Measurements from ENCODE around the gene TNFRSF12A. TPM values are rescaled to one million over a fixed set of nuclear protein-coding genes. Genes with fewer than 3 reads are reported as not detected.

TNFRSF12A gene
- total and polyA plus RNA-seq, 2 of the 13 experiments (the other 11 are each of a cell fraction or from before 2014, with no cell fraction given) = 61.9 to 66.0 TPM

- TF ChIP-seq CEBPZ (IDR thresholded peaks at IDR 0.05; ENCODE audit: low read length) = no peak
- no peak for TF ChIP-seq HDAC6 (IDR thresholded peaks at IDR 0.05; ENCODE audit: low read depth, low read length)
- no peak for TF ChIP-seq MIXL1 (CRISPR knock-in tag; IDR thresholded peaks at IDR 0.05)
- TF ChIP-seq ETV5 (CRISPR knock-in tag; IDR thresholded peaks at IDR 0.05; ENCODE audit: borderline replicate concordance) = 0 out of 2 replicates have a peak, but pooled peaks have one; percentile 24
- TF ChIP-seq ATF7-NPFF (CRISPR knock-in tag; IDR thresholded peaks at IDR 0.05; ENCODE audit: low read depth) = no peak
- TF ChIP-seq REPIN1 (CRISPR knock-in tag; IDR thresholded peaks at IDR 0.05; ENCODE audit: borderline replicate concordance, low read depth) = peak; percentile 71
- no peak for TF ChIP-seq HNRNPK (IDR thresholded peaks at IDR 0.05; ENCODE audit: low read depth, low read length, poor library complexity, severe bottlenecking)
- no peak for TF ChIP-seq ZSCAN12 (CRISPR knock-in tag; IDR thresholded peaks at IDR 0.05)
- TF ChIP-seq, protein P1, sequence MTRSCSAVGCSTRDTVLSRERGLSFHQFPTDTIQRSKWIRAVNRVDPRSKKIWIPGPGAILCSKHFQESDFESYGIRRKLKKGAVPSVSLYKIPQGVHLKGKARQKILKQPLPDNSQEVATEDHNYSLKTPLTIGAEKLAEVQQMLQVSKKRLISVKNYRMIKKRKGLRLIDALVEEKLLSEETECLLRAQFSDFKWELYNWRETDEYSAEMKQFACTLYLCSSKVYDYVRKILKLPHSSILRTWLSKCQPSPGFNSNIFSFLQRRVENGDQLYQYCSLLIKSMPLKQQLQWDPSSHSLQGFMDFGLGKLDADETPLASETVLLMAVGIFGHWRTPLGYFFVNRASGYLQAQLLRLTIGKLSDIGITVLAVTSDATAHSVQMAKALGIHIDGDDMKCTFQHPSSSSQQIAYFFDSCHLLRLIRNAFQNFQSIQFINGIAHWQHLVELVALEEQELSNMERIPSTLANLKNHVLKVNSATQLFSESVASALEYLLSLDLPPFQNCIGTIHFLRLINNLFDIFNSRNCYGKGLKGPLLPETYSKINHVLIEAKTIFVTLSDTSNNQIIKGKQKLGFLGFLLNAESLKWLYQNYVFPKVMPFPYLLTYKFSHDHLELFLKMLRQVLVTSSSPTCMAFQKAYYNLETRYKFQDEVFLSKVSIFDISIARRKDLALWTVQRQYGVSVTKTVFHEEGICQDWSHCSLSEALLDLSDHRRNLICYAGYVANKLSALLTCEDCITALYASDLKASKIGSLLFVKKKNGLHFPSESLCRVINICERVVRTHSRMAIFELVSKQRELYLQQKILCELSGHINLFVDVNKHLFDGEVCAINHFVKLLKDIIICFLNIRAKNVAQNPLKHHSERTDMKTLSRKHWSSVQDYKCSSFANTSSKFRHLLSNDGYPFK (CRISPR knock-in tag; IDR thresholded peaks at IDR 0.05; ENCODE audit: borderline replicate concordance) = no peak
- TF ChIP-seq SNAPC5 (CRISPR knock-in tag; IDR thresholded peaks at IDR 0.05; ENCODE audit: borderline replicate concordance) = no peak
- TF ChIP-seq TOPORS (CRISPR knock-in tag; IDR thresholded peaks at IDR 0.05) = no peak
- TF ChIP-seq ATF1 (CRISPR knock-in tag; IDR thresholded peaks at IDR 0.05) = no peak
- TF ChIP-seq, protein P2, sequence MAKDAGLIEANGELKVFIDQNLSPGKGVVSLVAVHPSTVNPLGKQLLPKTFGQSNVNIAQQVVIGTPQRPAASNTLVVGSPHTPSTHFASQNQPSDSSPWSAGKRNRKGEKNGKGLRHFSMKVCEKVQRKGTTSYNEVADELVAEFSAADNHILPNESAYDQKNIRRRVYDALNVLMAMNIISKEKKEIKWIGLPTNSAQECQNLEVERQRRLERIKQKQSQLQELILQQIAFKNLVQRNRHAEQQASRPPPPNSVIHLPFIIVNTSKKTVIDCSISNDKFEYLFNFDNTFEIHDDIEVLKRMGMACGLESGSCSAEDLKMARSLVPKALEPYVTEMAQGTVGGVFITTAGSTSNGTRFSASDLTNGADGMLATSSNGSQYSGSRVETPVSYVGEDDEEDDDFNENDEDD (CRISPR knock-in tag; IDR thresholded peaks at IDR 0.05; ENCODE audit: borderline replicate concordance) = peak; percentile 56; the same call in 1 of the 2 replicates
- no peak for TF ChIP-seq KDM4B (CRISPR knock-in tag; IDR thresholded peaks at IDR 0.05)
- peak in 1 of 2 experiments; percentile 45; a peak in 1 of 4 replicates for TF ChIP-seq HMGXB4 (CRISPR knock-in tag; IDR thresholded peaks at IDR 0.05; ENCODE audit: borderline replicate concordance in 1 of 2, low read depth in 1 of 2)
- TF ChIP-seq ZNF75D (CRISPR knock-in tag; IDR thresholded peaks at IDR 0.05; ENCODE audit: borderline replicate concordance) = no peak
- TF ChIP-seq SMC3 (IDR thresholded peaks at IDR 0.05; ENCODE audit: low read length) = no peak
- no peak for TF ChIP-seq ZNF546 (CRISPR knock-in tag; conservative IDR thresholded peaks at IDR 0.05)
- TF ChIP-seq MIER2 (CRISPR knock-in tag; IDR thresholded peaks at IDR 0.05) = 0 out of 2 replicates have a peak, but pooled peaks have one; percentile 28
Observed at GRCh38 chr16:2983706-2984136, 36.4 kb upstream of the TNFRSF12A start (continued).

Data from HepG2 (cell line).